ENCODE measurements around the gene LRCH1. TPM values are rescaled to one million over a fixed set of nuclear protein-coding genes. Genes with fewer than 3 reads are reported as not detected.

The LRCH1 gene
- total and polyA plus RNA-seq, 10 of the 15 experiments (the other 5 are each of a cell fraction or from before 2014, with no cell fraction given), result 5.3 to 48.9 (median 14.4) TPM

- WGBS (ENCODE audit: insufficient coverage, insufficient replicate concordance, low lambda C conversion rate, missing lambda C conversion rate), result 52% methylated on average over 2 of the region's 2 CpGs
- H3K36me3 ChIP-seq (ENCODE audit: control insufficient read depth in 2 of 2, insufficient read depth in 2 of 2, low read length in 1 of 2), result peaks cover 4 to 15% of the 10 kb centered on the region in 2 experiments
- no peak for FAIRE-seq
- no peaks in the 10 kb centered on the region; the same call in 1 of the 2 replicates for H3K79me2 ChIP-seq (ENCODE audit: control insufficient read depth, insufficient read depth, low read length)
- H4K20me1 ChIP-seq (ENCODE audit: control insufficient read depth, insufficient read depth), result peaks cover 3% of the 10 kb centered on the region; the same call in 1 of the 2 replicates
- POLR2A ChIA-PET, result no interaction called here
- no peaks in the 10 kb centered on the region for H3K27me3 ChIP-seq (replicated peaks in 1 of 2; ENCODE audit: control insufficient read depth in 2 of 2, insufficient read depth in 2 of 2, low read length in 1 of 2)
- in situ Hi-C loops (cut with MboI), result no loop called here
- no TSS peak for BruUV-seq (replicated peaks)
- RAD21 ChIA-PET (ENCODE audit: unreplicated experiment), result interaction anchor here (1.1 to 2.1 kb wide), 6 partner anchors 38 to 223 kb away, joined by 3 to 10 read pairs (median 6); no protein-coding TSS in a partner anchor
- ATAC-seq, result 0 out of 3 replicates have a peak, but pooled peaks have one; percentile 33
- no peak overlapping the region for H3K4me3 ChIP-seq
- no peaks in the 10 kb centered on the region for H3K9me3 ChIP-seq (replicated peaks; ENCODE audit: control insufficient read depth, insufficient read depth, low read length)
- H2AFZ ChIP-seq (ENCODE audit: control insufficient read depth, low read depth, low read length), result no peak overlapping the region
- no peak for DNase-seq (ENCODE audit: low read depth, low spot score)
- intact Hi-C loops (cut with micrococcal nuclease; ENCODE audit: unreplicated experiment), result no loop called here
- peaks cover 8% of the 10 kb centered on the region; the same call in 1 of the 2 replicates for H3K4me1 ChIP-seq (ENCODE audit: control insufficient read depth, insufficient read depth, low read length)
- SMC1A ChIA-PET (ENCODE audit: uncharacterized antibody, unreplicated experiment), result interaction anchor here (1.0 to 8.1 kb wide), 5 partner anchors 8 to 227 kb away, joined by 3 to 80 read pairs (median 5); partner anchors contain the start of gene LRCH1
- TF ChIP-seq LARP7 (IDR thresholded peaks at IDR 0.05), result no peak
- TF ChIP-seq SUZ12 (IDR thresholded peaks at IDR 0.05; ENCODE audit: unreplicated experiment), result no peak
- TF ChIP-seq PBX3 (IDR thresholded peaks at IDR 0.05; ENCODE audit: insufficient replicate concordance, low read depth, low read length), result no peak
- no peak for TF ChIP-seq BACH1 (IDR thresholded peaks at IDR 0.05; ENCODE audit: borderline replicate concordance)
- TF ChIP-seq ZNF217 (IDR thresholded peaks at IDR 0.05), result no peak
- no peak for TF ChIP-seq FOS (IDR thresholded peaks at IDR 0.05; ENCODE audit: borderline replicate concordance, extremely low read depth, insufficient read length)
- TF ChIP-seq PKNOX1 (IDR thresholded peaks at IDR 0.05), result no peak
- TF ChIP-seq BCL11A (IDR thresholded peaks at IDR 0.05; ENCODE audit: low read depth, low read length), result no peak
- no peak for TF ChIP-seq CBX5 (IDR thresholded peaks at IDR 0.05; ENCODE audit: low read depth)
- no peak for TF ChIP-seq DPF2 (IDR thresholded peaks at IDR 0.05)
- TF ChIP-seq CHD1 (IDR thresholded peaks at IDR 0.05; ENCODE audit: low read depth, low read length), result no peak
- TF ChIP-seq SMAD1 (IDR thresholded peaks at IDR 0.05; ENCODE audit: low read depth, partially characterized antibody), result no peak
- H3K4me2 ChIP-seq (ENCODE audit: control insufficient read depth, insufficient read depth), result no peak overlapping the region
- no peak overlapping the region for H3K27ac ChIP-seq (ENCODE audit: control insufficient read depth, insufficient read depth)
- CTCF ChIA-PET, result interaction anchor here (0.7 to 7.1 kb wide), 4 partner anchors 23 to 166 kb away, joined by 3 to 92 read pairs (median 8); partner anchors contain the start of gene LRCH1
- H3K9ac ChIP-seq (ENCODE audit: control insufficient read depth, insufficient read depth, low read length), result no peak overlapping the region
These were observed 164.9 kb downstream of the LRCH1 start for GRCh38 chr13:46717856-46718255.

Measured in GM12878 (cell line).